Stimulated activated effector memory CD8-positive, alpha-beta T cell treated with anti-CD3 and anti-CD28 coated beads, Interleukin-12 subunit alpha, Interleukin-12 subunit beta, amount 100 ng/mL, for 72 hours (primary cell): ENCODE measurements around the gene KAT6B.

Experiments used
- ATAC-seq: fragments of 150-1000 bp; cut with Tn5 transposase; 2 replicates; pipeline ENCODE4 v1.10.0; 2021
- DNase-seq, 2 donors: peaks; one replicate each; pipeline ENCODE4 v3.0.0; 2021 to 2022; ENCODE audit warnings: low spot score in 2 of 2
- H3K27ac Mint-ChIP-seq: one replicate; pipeline ENCODE4 v1.8.0; 2022; ENCODE audit warnings: mild to moderate bottlenecking, mixed read lengths
- H3K36me3 Mint-ChIP-seq: one replicate; pipeline ENCODE4 v1.8.0; 2022; ENCODE audit warnings: mild to moderate bottlenecking, mixed read lengths
- H3K4me1 Mint-ChIP-seq: one replicate; pipeline ENCODE4 v1.8.0; 2022; ENCODE audit warnings: mixed read lengths
- H3K4me3 Mint-ChIP-seq: one replicate; pipeline ENCODE4 v1.8.0; 2022; ENCODE audit warnings: mild to moderate bottlenecking, mixed read lengths
- H3K9me3 Mint-ChIP-seq: one replicate; pipeline ENCODE4 v1.8.0; 2022; ENCODE audit warnings: mixed read lengths

Gene KAT6B

DNA sequence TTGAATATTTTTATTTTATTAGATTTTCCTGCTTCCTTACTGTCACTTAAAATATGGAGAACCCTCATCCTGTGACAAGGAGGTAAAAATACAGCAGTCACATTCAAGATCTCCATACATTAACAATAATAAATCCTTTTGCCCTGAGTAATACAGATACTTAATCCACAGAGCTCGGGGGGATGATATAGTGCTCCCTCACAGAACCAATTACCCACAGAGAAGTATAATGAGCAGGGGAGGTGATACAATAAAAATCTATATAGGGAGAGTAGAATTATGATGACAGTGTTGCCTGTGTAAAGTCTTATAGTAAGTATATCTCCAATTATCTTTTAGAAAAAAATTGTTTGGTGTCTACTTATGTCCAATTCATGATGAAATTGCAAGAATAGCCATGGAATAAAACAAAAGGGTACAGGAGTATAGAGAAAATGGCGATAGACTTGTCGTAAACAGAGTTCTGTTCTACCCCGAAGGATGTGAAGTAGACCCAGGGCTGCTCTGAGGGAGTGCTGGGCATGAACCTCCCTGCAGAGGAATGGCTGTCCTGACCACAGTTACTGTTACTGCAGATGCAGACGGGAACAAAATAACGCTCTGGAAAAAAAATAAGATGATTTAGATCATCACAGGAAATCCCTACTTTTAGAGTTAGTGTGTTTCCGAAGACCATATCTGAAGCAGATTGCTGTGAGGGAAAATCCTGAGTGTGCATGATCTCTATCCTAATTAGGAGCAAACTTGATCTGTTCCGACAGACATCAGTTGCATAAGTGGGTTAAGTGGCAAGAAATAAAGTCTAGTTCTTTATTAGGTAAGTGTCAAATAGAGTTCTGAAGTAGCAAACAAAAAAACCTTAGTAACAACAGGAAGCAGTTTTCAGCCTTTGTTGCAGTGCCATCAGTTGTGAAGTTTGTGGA is 123.7 kb downstream of the KAT6B start:
- H3K27ac Mint-ChIP-seq, result peak overlapping the region; percentile 29
- H3K36me3 Mint-ChIP-seq, result no peaks in the 10 kb centered on the region
- H3K9me3 Mint-ChIP-seq, result no peaks in the 10 kb centered on the region
- DNase-seq, result no peak
- peak; percentile 60 for ATAC-seq
- H3K4me3 Mint-ChIP-seq, result no peak overlapping the region
- peaks cover 34% of the 10 kb centered on the region for H3K4me1 Mint-ChIP-seq

DNA sequence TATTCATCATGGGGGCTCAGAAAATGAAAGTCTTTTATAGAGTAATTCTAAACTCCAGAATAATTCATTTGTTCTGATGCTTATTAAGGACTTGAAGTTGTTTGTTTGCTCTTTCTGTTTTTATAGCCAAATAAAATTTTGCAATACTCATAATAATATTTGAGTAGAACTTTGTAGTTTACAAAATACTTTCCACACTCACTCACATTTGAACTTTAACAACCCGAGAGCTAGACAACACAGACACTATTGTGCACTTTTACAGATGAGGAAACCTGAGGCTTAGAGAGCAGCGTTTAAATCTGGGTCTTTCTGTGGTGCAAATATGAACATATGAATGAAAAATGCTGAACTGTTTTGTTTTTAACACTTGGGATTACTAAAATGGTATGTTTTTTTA is 126.8 kb downstream of the KAT6B start:
- H3K36me3 Mint-ChIP-seq, result no peaks in the 10 kb centered on the region
- DNase-seq, result no peak
- no peak overlapping the region for H3K4me3 Mint-ChIP-seq
- no peak for ATAC-seq
- H3K9me3 Mint-ChIP-seq, result no peaks in the 10 kb centered on the region
- no peak overlapping the region for H3K27ac Mint-ChIP-seq
- H3K4me1 Mint-ChIP-seq, result peaks cover 41% of the 10 kb centered on the region

DNA sequence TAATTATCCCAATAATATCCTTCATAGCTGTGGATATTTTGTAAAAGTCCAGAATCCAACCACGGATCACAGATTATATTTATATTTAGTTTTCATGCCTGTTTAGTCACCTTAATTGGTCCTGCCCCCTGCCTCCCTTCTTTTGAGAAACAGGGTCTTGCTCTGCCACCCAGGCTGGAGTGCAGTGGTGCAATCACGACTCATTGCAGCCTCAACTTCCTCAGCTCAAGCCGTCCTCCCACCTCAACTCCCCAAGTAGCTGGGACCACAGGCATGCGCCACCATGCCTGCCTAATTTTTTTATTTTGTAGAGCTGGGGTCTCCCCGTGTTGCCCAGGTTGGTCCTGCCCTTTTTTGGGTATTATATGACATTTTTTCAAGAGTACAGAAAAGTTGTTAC is 129.4 kb downstream of the KAT6B start:
- DNase-seq (no peak), ATAC-seq (no peak)
- no peaks in the 10 kb centered on the region for H3K9me3 Mint-ChIP-seq
- peaks cover 26% of the 10 kb centered on the region for H3K4me1 Mint-ChIP-seq
- no peaks in the 10 kb centered on the region for H3K36me3 Mint-ChIP-seq
- H3K4me3 Mint-ChIP-seq, result no peak overlapping the region
- no peak overlapping the region for H3K27ac Mint-ChIP-seq

DNA sequence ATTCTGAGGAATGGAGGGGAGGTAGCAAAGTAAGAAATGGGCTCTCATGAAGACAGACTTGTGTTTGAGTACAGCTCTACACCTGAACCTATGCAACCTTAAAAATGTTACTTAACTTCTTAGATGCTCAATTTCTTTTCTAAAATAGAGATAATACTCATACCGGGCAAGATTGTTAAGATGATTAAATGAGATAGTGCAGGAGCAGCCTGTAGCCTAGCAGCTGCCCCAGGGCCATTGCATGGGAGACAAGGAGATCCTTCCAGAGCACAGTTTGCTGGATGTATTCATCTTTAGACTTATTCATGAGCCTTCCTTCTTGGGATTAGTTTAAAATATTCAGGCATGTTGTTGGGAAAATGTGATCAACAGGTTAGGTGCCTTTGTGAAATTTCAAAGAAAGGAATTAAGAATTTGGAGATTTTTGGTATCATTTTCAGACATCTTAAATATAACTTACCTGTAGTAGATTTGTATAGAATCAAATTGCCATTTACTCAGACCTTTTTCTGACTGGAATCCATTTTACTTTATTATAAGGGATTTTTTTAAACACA is 130.2 kb downstream of the KAT6B start:
- DNase-seq (no peak), ATAC-seq (no peak)
- peaks cover 26% of the 10 kb centered on the region for H3K4me1 Mint-ChIP-seq
- no peak overlapping the region for H3K4me3 Mint-ChIP-seq
- H3K9me3 Mint-ChIP-seq, result no peaks in the 10 kb centered on the region
- peak overlapping the region; percentile 18 for H3K27ac Mint-ChIP-seq
- H3K36me3 Mint-ChIP-seq, result no peaks in the 10 kb centered on the region

DNA sequence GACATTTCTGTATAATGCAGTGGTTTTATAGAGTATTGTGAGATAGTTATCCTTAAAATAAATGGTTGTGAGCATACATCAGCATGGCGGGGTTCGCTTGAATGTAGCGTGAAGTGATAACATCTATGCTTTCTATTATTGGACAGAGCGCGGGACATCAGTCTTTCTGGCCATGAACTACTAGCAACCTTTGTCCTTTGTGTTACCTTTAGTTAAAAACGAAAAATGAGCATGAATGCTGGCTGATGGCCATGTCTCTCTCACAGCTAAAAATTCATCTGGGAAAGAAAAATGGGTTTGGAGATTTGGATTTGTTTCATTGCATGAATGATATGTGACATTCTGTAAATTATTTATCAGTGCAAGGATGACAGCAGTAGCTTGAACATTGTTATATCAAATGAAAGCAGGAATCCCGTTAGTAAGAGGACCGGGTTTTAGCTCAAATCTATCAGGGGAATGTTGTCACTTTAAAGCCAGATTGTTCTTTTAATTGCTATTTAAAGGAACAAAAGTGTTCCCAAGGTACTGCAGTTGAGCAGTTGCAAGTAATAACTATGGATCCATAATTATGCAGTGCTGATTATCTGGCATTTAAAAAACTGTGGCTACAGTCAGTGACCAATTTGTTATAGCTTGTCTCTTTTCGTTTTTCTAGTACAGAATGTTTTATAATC is 131.0 kb downstream of the KAT6B start:
- peak overlapping the region; percentile 18 for H3K27ac Mint-ChIP-seq
- no peaks in the 10 kb centered on the region for H3K9me3 Mint-ChIP-seq
- no peak for DNase-seq
- ATAC-seq, result no peak
- no peak overlapping the region for H3K4me3 Mint-ChIP-seq
- no peaks in the 10 kb centered on the region for H3K36me3 Mint-ChIP-seq
- peaks cover 26% of the 10 kb centered on the region for H3K4me1 Mint-ChIP-seq

DNA sequence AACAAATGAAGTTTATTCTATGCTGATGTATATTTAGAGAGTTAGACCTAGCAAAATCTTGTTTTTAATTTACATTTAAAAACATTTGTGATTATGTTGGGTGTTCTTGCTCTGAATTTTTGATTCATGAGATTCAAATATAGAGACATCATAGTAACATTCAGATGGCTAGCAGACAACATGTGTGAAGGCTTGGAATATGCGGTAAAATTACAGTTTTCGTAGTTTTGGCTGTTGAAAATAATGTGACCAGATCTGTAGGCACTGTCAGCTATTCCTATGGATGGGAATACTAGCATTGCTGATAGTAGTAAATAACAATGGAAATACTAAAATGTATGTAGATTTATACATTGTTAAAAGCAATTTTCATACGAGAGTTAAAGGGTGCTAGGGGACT is 131.9 kb downstream of the KAT6B start:
- H3K36me3 Mint-ChIP-seq, result no peaks in the 10 kb centered on the region
- DNase-seq (no peak), ATAC-seq (no peak)
- H3K4me1 Mint-ChIP-seq, result peaks cover 26% of the 10 kb centered on the region
- no peaks in the 10 kb centered on the region for H3K9me3 Mint-ChIP-seq
- no peak overlapping the region for H3K4me3 Mint-ChIP-seq
- no peak overlapping the region for H3K27ac Mint-ChIP-seq

DNA sequence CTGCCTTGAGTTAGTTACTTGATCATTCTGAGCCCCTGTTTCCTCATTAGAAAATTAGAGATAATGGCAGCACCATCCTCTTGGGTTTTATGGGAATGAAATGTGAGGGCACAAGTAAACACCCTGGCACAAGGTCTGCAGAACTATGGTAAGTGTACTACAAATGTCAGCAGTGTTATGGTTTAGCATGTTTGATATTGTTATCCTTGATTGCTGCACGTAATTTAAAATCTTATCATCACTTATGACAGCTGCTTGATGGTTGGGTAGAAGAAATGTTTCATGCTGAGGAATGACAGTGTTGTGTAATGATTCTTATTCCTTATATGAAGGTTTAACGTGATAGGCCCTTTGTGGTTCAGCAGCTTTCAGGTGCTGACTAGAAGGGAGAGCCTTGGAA is 134.3 kb downstream of the KAT6B start:
- Mint-ChIP-seq H3K4me1 (peaks cover 39% of the 10 kb centered on the region), H3K4me3 (no peak overlapping the region), H3K36me3 (no peaks in the 10 kb centered on the region), H3K9me3 (no peaks in the 10 kb centered on the region), H3K27ac (no peak overlapping the region)
- ATAC-seq (no peak), DNase-seq (no peak)

DNA sequence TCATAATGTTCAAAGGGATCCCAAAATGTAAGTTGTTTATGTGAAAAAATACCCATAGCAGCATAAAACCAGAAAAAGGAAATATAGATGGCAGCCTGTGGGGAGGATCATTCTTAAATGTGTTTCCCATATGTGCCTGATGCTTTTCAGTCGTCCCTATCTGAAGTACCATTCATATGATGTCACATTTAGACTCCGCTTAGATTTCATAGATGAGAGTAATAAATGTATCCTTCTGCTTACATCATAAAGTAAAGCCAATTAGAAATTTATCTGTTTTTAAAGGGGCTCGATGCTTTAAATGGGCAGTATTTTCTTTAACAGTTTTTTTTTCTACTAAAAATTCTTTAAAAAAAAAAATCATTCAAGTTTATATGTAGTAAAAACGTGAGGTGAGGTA is 136.1 kb downstream of the KAT6B start:
- no peak overlapping the region for H3K4me3 Mint-ChIP-seq
- H3K9me3 Mint-ChIP-seq, result no peaks in the 10 kb centered on the region
- DNase-seq, result no peak
- H3K4me1 Mint-ChIP-seq, result peaks cover 26% of the 10 kb centered on the region
- no peaks in the 10 kb centered on the region for H3K36me3 Mint-ChIP-seq
- H3K27ac Mint-ChIP-seq, result no peak overlapping the region
- no peak for ATAC-seq

DNA sequence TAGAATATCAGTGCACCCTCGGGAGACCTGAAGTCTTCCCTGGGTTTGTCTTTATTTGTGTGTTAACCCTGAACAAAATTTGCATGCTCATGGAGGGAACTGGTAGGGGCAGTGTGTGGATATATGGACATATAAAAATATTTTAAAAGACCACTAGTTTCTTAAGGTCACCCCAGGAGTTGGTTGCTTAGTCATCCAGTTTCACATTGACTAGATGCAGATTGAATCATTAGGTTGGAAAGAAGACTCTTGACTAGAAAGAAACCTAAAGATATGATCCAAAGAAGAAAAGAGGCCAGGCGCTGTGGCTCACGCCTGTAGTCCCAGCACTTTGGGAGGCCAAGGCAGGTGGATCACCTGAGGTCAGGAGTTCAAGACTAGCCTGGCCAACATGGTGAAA is 137.1 kb downstream of the KAT6B start:
- Mint-ChIP-seq H3K4me3 (no peak overlapping the region), H3K4me1 (peaks cover 34% of the 10 kb centered on the region), H3K9me3 (no peaks in the 10 kb centered on the region), H3K36me3 (no peaks in the 10 kb centered on the region), H3K27ac (peak overlapping the region; percentile 60)
- DNase-seq (no peak), ATAC-seq (peak; percentile 66)

DNA sequence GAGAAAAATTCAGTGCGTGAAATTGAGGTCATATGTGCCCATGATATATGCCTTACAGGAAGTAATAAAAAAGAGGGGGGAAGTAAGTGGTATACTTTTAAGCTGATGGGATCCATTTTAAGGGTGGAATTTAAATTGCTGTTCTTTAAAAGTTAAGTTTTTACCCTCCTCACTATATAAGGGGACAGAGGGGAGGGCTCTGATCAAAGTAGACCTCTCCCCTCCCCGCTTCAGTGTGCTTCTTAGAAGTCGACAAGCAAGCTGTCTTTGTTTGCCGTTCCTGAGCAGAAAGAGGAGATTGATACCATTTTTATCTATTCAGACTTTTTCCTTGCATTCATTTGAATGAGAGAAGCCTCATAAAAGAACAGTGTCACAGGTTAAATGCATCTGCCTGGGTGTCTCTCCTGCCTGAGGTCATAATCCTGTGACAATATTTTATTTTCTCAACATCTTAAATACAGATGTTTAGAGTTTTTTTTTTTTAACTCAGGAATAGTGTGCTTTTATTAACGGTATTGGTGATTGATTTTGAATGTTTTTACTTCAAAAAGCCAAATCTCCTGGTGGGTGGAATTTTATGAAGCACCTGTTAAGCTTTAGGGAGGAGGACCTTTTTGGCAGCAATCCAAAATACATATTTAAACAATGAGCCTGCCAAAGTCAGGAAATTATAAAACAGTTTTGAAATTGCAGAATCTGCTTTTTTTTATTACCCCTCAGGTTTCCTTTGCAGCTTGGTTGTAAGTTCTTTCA is 141.7 kb downstream of the KAT6B start:
- Mint-ChIP-seq H3K36me3 (no peaks in the 10 kb centered on the region), H3K4me3 (peak overlapping the region; percentile 40), H3K27ac (peak overlapping the region; percentile 84), H3K9me3 (no peaks in the 10 kb centered on the region), H3K4me1 (peaks cover 40% of the 10 kb centered on the region)
- no peak for ATAC-seq
- DNase-seq, result no peak

DNA sequence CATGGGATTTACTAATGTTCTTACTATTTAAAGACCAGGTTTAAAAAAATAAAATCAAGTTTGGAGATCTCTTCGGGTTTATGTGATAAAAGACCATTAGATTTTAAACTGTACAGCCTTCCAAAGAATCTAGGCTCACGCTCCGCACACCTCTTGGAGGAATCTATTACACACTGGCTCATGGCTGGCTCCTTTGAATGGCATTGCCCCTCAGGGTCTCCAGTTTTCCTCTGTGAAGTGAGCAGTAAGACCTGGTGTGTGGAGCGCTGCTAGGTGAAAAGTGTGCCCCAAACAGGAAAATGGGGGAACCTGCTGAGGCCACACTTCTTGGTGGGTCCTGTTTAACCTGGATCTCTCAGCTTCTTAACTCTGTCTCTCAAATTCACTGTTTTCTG is 142.3 kb downstream of the KAT6B start:
- Mint-ChIP-seq H3K4me1 (peaks cover 35% of the 10 kb centered on the region), H3K27ac (peak overlapping the region; percentile 84), H3K4me3 (peak overlapping the region; percentile 40), H3K36me3 (no peaks in the 10 kb centered on the region), H3K9me3 (no peaks in the 10 kb centered on the region)
- DNase-seq (no peak), ATAC-seq (no peak)

DNA sequence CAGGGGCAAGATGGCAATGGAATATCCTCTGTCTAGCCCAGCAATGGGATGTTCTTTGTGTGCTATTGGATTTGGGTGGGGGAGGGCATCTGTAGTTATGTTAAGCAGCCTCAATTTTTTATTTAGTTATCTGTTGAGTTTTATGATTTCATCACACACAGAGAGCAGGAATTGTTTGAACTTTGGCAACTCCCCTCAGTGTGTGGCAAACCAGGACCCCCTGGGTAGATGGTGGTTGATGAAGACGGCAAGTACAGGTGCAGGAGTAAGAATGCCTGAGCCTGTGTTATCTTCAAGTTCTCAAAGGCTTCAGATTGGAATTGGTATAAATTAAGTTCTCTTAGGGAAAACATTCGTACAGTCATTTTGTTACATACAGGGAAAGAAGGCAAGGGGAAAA is 142.7 kb downstream of the KAT6B start:
- Mint-ChIP-seq H3K4me1 (peaks cover 30% of the 10 kb centered on the region), H3K4me3 (peak overlapping the region; percentile 40), H3K36me3 (no peaks in the 10 kb centered on the region), H3K27ac (peak overlapping the region; percentile 84), H3K9me3 (no peaks in the 10 kb centered on the region)
- DNase-seq (no peak), ATAC-seq (no peak)

DNA sequence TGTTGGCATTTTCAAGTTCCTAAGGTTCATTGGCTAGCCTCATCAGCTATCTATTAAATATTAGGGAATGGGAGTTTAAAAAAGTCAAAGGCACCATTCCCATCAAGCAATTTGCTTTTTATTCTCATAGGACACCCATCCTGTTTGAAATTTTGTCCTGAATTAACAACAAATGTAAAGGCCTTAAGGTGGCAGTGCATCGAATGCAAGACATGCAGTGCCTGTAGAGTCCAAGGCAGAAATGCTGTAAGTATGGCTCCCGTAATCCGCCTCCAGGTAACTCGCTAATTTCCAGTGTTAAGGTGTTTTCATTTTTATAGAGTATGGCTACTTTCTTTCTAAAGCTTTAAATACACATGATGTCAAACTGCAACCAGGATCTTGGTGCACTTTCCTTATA is 143.1 kb downstream of the KAT6B start:
- Mint-ChIP-seq H3K4me1 (peaks cover 26% of the 10 kb centered on the region), H3K36me3 (no peaks in the 10 kb centered on the region), H3K9me3 (no peaks in the 10 kb centered on the region), H3K4me3 (no peak overlapping the region), H3K27ac (peak overlapping the region; percentile 84)
- ATAC-seq, result no peak
- DNase-seq, result no peak

DNA sequence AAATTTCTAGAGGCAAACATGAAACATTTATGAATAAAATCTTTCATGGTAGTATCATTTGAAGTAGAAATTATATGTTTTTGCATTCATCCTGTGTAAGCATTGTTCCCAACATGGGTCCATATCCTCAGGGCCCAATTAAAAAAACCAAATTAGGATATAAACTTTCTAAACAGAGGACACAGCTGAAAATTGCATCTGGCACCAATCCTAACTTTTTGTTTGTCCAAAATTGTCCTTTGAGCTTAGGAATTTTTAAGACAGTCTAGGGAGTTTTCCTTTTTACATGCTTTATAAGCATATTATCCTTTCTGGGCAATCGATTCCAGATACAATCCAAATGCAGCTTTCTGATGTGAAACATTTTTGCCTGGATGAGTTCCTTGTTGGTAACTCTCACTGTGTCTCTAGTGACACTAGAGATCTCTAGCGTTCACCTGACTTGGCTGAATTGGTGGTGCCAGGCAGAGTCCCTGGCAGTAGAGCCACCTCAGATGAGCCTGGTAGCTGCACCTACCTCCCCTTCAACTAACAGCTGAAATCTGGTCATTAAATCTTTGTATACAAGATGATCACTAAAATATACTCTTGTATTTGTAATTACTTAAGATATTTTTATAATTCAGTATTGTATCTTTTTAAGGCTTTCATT is 147.5 kb downstream of the KAT6B start:
- ATAC-seq (no peak), DNase-seq (no peak)
- Mint-ChIP-seq H3K36me3 (peaks cover 16% of the 10 kb centered on the region), H3K4me3 (no peak overlapping the region), H3K27ac (no peak overlapping the region), H3K9me3 (no peaks in the 10 kb centered on the region), H3K4me1 (peaks cover 40% of the 10 kb centered on the region)

DNA sequence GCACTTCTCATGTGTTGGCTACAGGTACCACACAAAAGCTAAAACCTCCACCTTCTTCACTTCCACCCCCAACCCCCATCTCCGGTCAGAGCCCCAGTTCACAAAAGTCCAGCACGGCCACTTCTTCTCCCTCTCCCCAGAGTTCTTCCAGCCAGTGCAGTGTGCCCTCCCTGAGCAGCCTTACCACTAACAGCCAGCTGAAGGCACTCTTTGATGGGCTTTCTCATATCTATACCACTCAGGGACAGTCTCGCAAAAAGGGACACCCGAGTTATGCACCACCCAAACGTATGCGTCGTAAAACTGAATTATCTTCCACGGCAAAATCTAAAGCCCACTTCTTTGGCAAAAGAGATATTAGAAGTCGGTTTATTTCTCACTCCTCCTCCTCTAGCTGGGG is 149.4 kb downstream of the KAT6B start:
- H3K9me3 Mint-ChIP-seq, result no peaks in the 10 kb centered on the region
- H3K4me1 Mint-ChIP-seq, result peaks cover 34% of the 10 kb centered on the region
- DNase-seq (no peak), ATAC-seq (no peak)
- H3K36me3 Mint-ChIP-seq, result peaks cover 28% of the 10 kb centered on the region
- H3K4me3 Mint-ChIP-seq, result no peak overlapping the region
- H3K27ac Mint-ChIP-seq, result no peak overlapping the region
